HT-29 (cell line): Measurements from ENCODE around the gene NAP1L5. TPM values are rescaled to one million over a fixed set of nuclear protein-coding genes. Genes with fewer than 3 reads are reported as not detected.

Experiments used
- DNase-seq: peaks from one replicate; pipeline ENCODE4 v3.0.0-alpha.2; 2015; ENCODE audit warnings: low spot score
- small RNA-seq: library from RNA; depleted of rRNA; stranded (forward); fragments of <200 nt; gene quantifications from one replicate; pipeline ENCODE3, GENCODE V24; 2014
- total RNA-seq: library from RNA; depleted of rRNA; stranded (reverse); fragments of >200 nt; shearing (Covaris generic); gene quantifications from 2 replicates; pipeline ENCODE4 v1.2.3, GENCODE V29; 2014; rRNA removed

Gene NAP1L5
- total RNA-seq, 1 experiment from 2014 or later = 1.8 TPM

- no peak for DNase-seq
Observed at GRCh38 chr4:88660446-88661294, 37.0 kb downstream of the NAP1L5 start.

GRCh38 chr4:88659890-88660208 lies 37.8 kb downstream of the NAP1L5 start:
- DNase-seq = no peak

- DNase-seq = peak; percentile 72
Observed at GRCh38 chr4:88659055-88659889, 38.4 kb downstream of the NAP1L5 start.

GRCh38 chr4:88655226-88655625 lies 42.4 kb downstream of the NAP1L5 start:
- DNase-seq = no peak

GRCh38 chr4:88653371-88653946 lies 44.2 kb downstream of the NAP1L5 start:
- DNase-seq = no peak

- DNase-seq = no peak
Observed at GRCh38 chr4:88649716-88650115, 47.9 kb downstream of the NAP1L5 start.

- DNase-seq = no peak
Observed at GRCh38 chr4:88646528-88647280, 50.9 kb downstream of the NAP1L5 start.

- no peak for DNase-seq
Observed at GRCh38 chr4:88645994-88646393, 51.6 kb downstream of the NAP1L5 start.

Small RNA genes within 50 kb of the gene (small RNA-seq; reads per million reads assigned to genes)
- gene RF02115 = not detected
- not detected for gene RNU6-33P

Other genes starting within 250 kb of the NAP1L5 start
- 0.23 and 0.70 TPM in 2 replicates for gene HERC5, start 240.7 kb downstream of the NAP1L5 start, total RNA-seq
- 78.9 and 86.0 TPM in 2 replicates for gene PYURF, start 174.1 kb downstream of the NAP1L5 start, total RNA-seq
- 1.8 and 5.0 TPM in 2 replicates for gene HERC3, start 105.3 kb downstream of the NAP1L5 start, total RNA-seq